ENCODE results near the gene OLFML2A.

DNA sequence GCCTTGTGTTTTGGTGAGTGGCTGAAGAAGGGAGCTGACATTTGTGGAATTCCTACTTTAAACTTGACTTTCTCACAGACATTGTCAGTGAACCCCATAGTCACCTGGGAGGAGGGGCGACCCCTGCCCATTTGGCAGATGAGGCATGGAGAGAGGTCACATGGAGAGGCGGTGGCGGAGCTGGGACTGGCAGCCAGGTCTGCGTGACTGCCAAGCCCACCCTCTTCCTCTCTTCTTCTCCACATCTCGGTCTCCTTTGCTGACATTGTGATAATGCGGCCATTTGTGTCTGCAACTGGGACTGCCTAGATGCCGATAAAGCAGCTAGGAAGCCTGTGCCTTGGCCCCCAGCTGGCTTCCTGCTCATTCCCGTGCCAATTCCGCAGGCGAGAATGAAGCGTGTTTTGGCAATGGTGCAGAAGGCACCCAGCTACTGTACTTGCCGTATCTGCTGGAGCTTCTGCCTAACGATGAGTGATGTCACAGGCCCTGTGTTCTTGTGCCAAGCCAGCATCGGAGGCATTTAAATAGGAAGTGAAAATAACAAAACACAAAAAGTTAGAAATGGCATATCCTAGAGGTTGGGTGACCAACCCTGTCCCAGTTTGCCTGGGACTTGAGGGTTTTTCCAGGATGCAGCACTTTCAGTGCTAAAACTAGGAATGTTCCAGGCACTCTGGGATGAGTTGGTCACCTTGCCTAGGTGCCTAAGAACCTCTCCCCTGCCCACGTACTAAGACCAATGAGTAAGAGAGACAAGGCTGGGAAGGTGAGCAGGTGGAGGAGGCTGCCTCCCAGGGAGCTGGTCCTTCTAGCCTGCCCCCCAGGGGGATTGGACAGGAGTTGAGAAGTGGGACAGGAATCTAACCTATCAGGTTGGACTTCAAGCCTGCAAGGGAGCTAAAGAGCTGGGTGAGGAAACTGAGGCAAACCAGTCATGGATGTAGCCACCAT is 23.6 kb downstream of the OLFML2A start:
- no peak for TF ChIP-seq EZH2 (IDR thresholded peaks at IDR 0.05; ENCODE audit: borderline replicate concordance, low read length)
- TF ChIP-seq, protein P1, sequence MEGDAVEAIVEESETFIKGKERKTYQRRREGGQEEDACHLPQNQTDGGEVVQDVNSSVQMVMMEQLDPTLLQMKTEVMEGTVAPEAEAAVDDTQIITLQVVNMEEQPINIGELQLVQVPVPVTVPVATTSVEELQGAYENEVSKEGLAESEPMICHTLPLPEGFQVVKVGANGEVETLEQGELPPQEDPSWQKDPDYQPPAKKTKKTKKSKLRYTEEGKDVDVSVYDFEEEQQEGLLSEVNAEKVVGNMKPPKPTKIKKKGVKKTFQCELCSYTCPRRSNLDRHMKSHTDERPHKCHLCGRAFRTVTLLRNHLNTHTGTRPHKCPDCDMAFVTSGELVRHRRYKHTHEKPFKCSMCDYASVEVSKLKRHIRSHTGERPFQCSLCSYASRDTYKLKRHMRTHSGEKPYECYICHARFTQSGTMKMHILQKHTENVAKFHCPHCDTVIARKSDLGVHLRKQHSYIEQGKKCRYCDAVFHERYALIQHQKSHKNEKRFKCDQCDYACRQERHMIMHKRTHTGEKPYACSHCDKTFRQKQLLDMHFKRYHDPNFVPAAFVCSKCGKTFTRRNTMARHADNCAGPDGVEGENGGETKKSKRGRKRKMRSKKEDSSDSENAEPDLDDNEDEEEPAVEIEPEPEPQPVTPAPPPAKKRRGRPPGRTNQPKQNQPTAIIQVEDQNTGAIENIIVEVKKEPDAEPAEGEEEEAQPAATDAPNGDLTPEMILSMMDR (IDR thresholded peaks at IDR 0.05; ENCODE audit: low read length): no peak

Measured in OCI-LY1 (cell line).